GM12891 (cell line): ENCODE measurements around the gene FKBP8.

Source experiments
- POLR2A ChIP-seq: IDR thresholded peaks from 2 replicates; pipeline ENCODE4 v1.6.1; 2011; ENCODE audit warnings: low read depth, low read length, control low read depth
- SPI1 ChIP-seq: IDR thresholded peaks from 2 replicates; pipeline ENCODE4 v1.6.1; 2011; ENCODE audit warnings: low read depth, low read length, control low read depth

DNA sequence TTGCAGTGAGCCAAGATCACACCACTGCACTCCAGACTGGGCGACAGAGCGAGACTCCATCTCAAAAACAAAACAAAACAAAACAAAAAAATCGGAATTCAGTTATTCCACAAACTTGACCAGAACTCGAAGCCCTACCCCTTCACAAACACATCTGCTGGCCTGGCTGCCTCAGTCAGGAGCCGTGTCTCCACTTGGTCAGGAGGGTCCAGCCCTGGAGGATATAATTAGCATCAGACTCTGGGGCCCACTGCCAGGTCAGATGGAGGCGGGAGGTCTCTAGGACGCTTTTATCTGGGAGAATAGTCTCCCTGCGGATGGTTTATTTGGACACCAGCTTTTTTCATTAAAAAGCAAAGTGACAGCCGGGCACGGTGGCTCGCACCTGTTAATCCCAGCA lies 29.5 kb downstream of the FKBP8 start:
- TF ChIP-seq POLR2A (no peak), SPI1 (no peak)
